Memory B cell (primary cell): ENCODE measurements around the gene FRYL.

Experiments used
- ATAC-seq: fragments of 150-1000 bp; cut with Tn5 transposase; 2 replicates; pipeline ENCODE4 v1.10.0; 2021; ENCODE audit warnings: low read depth, mild to moderate bottlenecking, moderate library complexity
- DNase-seq, 2 donors: peaks; one replicate each; pipeline ENCODE4 v3.0.0; 2022; ENCODE audit warnings: low spot score in 2 of 2
- H3K27ac Mint-ChIP-seq: one replicate; pipeline ENCODE4 v1.8.0; 2022; ENCODE audit warnings: mild to moderate bottlenecking, moderate library complexity, mixed read lengths
- H3K27me3 Mint-ChIP-seq: one replicate; pipeline ENCODE4 v1.8.0; 2022; ENCODE audit warnings: mixed read lengths
- H3K36me3 Mint-ChIP-seq: one replicate; pipeline ENCODE4 v1.8.0; 2022; ENCODE audit warnings: mild to moderate bottlenecking, mixed read lengths
- H3K4me1 Mint-ChIP-seq: one replicate; pipeline ENCODE4 v1.8.0; 2022; ENCODE audit warnings: mixed read lengths
- H3K4me3 Mint-ChIP-seq: one replicate; pipeline ENCODE4 v1.8.0; 2022; ENCODE audit warnings: mild to moderate bottlenecking, moderate library complexity, mixed read lengths
- H3K9me3 Mint-ChIP-seq: one replicate; pipeline ENCODE4 v1.8.0; 2022; ENCODE audit warnings: mixed read lengths

Gene FRYL

DNA sequence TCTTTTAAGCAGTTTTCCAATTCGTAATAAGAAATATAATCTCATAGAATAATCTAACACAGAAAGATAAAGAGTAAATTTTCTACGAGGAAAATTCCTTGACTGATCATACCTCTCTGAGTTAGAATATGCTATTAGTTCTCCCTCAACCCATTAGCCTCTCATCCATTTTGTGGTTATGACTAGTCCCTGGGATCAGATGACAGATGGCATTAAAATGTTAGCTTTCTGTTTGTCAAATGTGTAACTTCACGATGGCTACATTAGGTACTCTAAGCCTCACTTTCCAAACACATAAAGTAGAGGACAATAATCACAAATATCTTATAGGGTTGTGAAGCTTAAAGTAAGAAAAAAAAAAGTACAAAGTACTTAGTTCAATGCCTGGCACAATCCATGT lies 177.9 kb downstream of the FRYL start:
- Mint-ChIP-seq H3K9me3 (no peaks in the 10 kb centered on the region), H3K4me1 (no peaks in the 10 kb centered on the region), H3K27ac (no peak overlapping the region), H3K4me3 (no peak overlapping the region), H3K27me3 (no peaks in the 10 kb centered on the region), H3K36me3 (peaks cover 4% of the 10 kb centered on the region)
- no peak for ATAC-seq
- DNase-seq: no peak

DNA sequence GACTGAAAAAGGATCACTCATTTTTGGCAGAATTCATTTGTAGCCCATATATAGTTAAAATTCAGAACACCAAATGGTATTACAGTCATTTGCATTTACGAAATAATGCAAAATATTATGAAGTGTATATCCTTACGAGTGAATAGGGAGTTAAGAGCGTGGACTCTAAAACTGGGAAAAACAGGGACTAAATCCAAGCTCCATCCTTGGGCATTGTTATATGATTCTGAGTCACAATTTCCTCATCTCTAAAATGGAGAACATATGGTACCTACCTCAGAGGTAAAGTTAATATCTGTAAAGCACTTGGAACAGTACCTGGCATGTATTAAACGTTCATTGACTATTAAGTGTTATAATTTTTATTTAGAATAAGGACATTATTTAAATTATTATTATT lies 183.7 kb downstream of the FRYL start:
- peaks cover 12% of the 10 kb centered on the region for H3K36me3 Mint-ChIP-seq
- no peaks in the 10 kb centered on the region for H3K27me3 Mint-ChIP-seq
- ATAC-seq (no peak), DNase-seq (no peak)
- no peak overlapping the region for H3K27ac Mint-ChIP-seq
- no peaks in the 10 kb centered on the region for H3K9me3 Mint-ChIP-seq
- H3K4me3 Mint-ChIP-seq: no peak overlapping the region
- H3K4me1 Mint-ChIP-seq: peaks cover 3% of the 10 kb centered on the region

DNA sequence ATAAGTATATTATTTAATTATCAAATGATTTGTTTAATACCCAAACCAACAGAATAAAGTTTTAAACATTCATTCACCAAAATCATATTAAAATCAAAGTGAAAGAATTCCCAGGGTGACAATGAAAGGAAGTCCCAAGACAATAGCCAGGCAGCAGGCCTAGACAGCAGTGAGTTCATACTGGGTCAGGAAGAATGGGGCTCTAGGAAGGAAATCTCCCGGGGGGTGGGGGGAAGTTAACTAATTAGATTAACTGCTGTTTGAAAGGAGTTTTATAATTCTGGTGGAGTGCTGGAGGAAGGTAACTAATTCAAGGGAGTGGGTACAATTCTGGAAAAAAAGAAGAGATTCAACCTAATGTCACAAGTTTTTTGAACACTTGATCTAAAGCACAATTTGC lies 185.9 kb downstream of the FRYL start:
- Mint-ChIP-seq H3K27me3 (no peaks in the 10 kb centered on the region), H3K4me3 (no peak overlapping the region), H3K4me1 (peaks cover 9% of the 10 kb centered on the region), H3K9me3 (no peaks in the 10 kb centered on the region), H3K36me3 (peaks cover 22% of the 10 kb centered on the region), H3K27ac (no peak overlapping the region)
- DNase-seq (no peak), ATAC-seq (no peak)

DNA sequence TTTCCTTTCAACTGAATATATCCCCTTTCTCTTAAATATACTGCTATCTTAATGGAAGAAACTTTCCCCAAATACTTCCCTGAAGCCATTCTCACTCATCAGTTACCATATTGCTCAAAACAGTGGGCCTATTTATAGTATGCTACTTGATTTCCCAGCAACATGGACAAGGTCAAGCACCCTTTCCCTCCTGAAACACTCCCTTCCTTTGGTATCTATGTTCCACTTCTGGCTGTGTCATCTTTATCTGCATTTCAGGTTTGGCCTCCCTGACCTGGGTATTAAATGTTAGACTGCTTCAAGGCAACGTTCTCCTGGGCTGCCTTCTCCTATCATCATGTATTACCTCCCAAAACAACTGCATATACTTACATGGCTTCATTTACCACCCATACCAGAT lies 188.7 kb downstream of the FRYL start:
- ATAC-seq (no peak), DNase-seq (no peak)
- Mint-ChIP-seq H3K9me3 (no peaks in the 10 kb centered on the region), H3K4me3 (no peak overlapping the region), H3K27ac (peak overlapping the region; percentile 2), H3K4me1 (peaks cover 14% of the 10 kb centered on the region), H3K27me3 (no peaks in the 10 kb centered on the region), H3K36me3 (peaks cover 27% of the 10 kb centered on the region)

DNA sequence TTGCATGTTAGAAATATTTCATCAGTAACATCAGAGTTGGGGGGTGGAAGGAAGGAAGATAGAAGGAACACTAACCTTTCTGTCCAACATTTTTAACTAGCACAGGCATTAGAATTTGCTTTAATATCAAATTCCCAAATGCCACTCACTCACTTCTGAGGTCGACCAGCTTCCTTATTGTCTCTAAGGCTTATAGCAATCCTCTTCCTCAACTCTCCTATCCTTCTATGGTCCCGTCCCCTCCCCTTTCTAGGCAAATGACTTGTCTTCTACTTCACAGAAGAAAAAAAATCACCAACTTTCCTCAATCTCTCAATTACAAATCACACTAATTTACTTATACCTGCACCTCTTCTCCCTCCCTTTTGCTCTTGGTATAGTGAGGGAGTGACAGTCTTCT lies 189.2 kb downstream of the FRYL start:
- peak overlapping the region; percentile 2 for H3K27ac Mint-ChIP-seq
- H3K27me3 Mint-ChIP-seq: no peaks in the 10 kb centered on the region
- peaks cover 31% of the 10 kb centered on the region for H3K36me3 Mint-ChIP-seq
- no peaks in the 10 kb centered on the region for H3K9me3 Mint-ChIP-seq
- DNase-seq (no peak), ATAC-seq (no peak)
- H3K4me3 Mint-ChIP-seq: no peak overlapping the region
- H3K4me1 Mint-ChIP-seq: peaks cover 14% of the 10 kb centered on the region

DNA sequence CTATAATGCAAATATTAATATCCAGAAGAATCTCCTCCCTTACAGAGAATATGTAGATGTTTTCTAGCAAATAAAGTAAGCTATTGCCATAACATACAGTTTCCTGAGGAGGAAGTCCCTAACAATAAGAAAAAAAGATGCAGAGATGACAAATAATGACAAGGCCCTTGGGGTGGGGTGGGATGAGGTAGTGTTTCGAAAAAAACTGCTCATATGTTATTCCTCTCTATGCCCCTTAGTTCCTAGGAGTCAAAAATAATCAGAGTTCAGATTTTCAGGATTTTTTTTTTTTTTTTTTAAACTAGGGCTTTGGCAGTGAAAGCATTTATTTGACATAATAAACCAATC lies 191.0 kb downstream of the FRYL start:
- peaks cover 14% of the 10 kb centered on the region for H3K4me1 Mint-ChIP-seq
- H3K4me3 Mint-ChIP-seq: no peak overlapping the region
- peak overlapping the region; percentile 65 for H3K27ac Mint-ChIP-seq
- DNase-seq (no peak), ATAC-seq (no peak)
- peaks cover 31% of the 10 kb centered on the region for H3K36me3 Mint-ChIP-seq
- no peaks in the 10 kb centered on the region for H3K27me3 Mint-ChIP-seq
- H3K9me3 Mint-ChIP-seq: no peaks in the 10 kb centered on the region

DNA sequence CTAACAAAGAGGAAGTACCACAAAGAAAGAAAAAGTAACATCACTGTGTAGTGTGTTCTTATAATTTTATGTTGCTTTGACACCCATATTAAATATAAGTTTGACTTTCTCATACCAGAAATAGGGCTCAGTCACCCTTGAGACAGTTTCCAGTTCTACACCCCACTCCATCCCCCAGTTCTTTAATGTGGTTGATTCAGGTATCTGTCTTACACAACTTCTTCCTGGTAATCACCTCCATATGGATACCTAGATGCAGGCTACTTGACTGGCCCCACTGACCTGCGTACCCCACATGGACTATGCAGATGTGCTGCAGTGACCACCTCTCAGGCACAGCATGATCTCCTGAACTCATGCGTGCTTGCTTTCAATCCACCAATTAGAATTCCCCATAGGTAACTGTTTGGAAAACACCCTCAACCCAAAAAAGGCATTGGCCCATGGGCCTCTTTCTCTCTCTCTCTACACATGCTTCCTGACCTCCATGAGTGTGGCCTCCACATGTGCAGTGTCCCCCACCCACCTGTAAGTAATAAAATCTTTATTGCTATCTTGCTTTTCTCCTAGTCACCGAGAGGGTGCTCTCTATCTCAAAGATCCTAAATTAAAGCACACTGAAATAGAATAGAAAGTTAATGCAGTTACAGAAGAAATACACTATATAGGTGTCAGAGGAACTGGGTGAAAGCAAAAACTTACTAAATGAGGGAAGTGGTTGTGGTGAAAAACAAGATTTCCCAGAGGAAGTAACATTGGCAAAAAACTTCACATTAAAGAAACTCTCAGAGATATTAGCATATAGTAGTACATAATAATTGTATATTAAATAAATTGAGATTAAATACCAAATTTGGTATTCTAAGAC lies 191.6 kb downstream of the FRYL start:
- DNase-seq (no peak), ATAC-seq (no peak)
- no peaks in the 10 kb centered on the region for H3K27me3 Mint-ChIP-seq
- H3K4me1 Mint-ChIP-seq: peaks cover 14% of the 10 kb centered on the region
- H3K27ac Mint-ChIP-seq: peak overlapping the region; percentile 65
- no peaks in the 10 kb centered on the region for H3K9me3 Mint-ChIP-seq
- H3K36me3 Mint-ChIP-seq: peaks cover 32% of the 10 kb centered on the region
- no peak overlapping the region for H3K4me3 Mint-ChIP-seq

DNA sequence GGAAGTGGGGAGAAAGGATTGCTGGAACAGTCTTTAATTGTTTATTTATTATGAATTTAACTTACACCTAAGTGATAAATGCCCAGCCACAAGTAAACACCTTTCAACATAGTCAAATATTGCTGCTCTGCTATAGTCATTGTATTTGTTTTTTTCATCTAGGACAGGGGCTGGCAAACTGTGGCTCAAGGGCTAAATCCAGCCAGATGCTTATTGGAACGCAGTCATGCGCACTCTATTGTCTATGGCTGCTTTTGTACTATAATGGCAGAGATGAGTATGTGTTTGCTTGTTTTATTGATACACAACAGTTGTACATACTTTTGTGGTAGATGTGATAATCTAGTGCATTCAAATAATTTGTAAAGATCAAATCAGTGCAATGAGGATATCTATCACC lies 194.7 kb downstream of the FRYL start:
- H3K36me3 Mint-ChIP-seq: peaks cover 34% of the 10 kb centered on the region

DNA sequence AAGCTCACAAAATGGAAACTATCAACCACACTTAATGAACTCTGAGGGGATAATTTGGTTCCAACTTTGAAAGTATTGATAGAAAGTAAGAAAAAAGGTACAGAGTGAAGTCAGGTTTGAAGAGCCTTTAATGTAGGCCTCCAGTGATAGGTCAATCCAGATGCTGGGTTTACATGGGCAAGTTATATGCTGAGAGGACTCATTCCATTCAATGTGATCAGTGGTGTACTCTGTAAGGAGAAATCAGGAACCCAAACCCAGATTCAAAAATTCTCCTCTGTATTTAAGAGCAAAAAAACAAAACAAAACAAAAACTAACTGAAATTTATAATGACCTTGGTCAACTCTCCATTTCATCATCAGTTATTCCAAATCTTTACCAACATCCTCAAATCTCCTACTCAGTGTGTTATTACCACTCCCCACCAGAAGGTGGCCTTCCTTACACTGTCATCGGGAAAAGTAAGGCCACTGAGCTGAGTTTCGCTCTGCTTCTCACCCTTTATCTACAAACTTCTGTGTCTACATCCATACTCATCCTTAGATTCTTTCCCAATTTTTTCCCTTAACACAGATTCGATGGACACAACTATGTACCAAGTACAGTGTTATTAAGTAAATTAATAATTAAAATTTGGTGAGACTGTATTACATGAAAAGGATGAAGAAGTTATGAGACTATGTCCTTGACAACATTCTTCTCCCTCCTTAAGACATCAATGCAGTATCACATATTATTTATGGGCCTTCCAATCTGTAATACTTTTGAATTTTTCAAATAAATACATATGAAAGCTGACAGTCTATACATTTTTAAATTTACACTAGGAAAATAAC lies 201.7 kb downstream of the FRYL start:
- H3K9me3 Mint-ChIP-seq: no peaks in the 10 kb centered on the region
- peak overlapping the region; percentile 37 for H3K27ac Mint-ChIP-seq
- H3K4me1 Mint-ChIP-seq: no peaks in the 10 kb centered on the region
- ATAC-seq: peak; percentile 73
- no peaks in the 10 kb centered on the region for H3K27me3 Mint-ChIP-seq
- H3K36me3 Mint-ChIP-seq: peaks cover 13% of the 10 kb centered on the region
- H3K4me3 Mint-ChIP-seq: no peak overlapping the region
- peak; percentile 20 to 44 for DNase-seq

More for the DNA sequence above, 194.7 kb downstream of the FRYL start:
- Mint-ChIP-seq H3K27me3 (no peaks in the 10 kb centered on the region), H3K4me1 (peaks cover 7% of the 10 kb centered on the region), H3K9me3 (no peaks in the 10 kb centered on the region), H3K4me3 (no peak overlapping the region), H3K27ac (peak overlapping the region; percentile 48)
- DNase-seq (no peak), ATAC-seq (no peak)

DNA sequence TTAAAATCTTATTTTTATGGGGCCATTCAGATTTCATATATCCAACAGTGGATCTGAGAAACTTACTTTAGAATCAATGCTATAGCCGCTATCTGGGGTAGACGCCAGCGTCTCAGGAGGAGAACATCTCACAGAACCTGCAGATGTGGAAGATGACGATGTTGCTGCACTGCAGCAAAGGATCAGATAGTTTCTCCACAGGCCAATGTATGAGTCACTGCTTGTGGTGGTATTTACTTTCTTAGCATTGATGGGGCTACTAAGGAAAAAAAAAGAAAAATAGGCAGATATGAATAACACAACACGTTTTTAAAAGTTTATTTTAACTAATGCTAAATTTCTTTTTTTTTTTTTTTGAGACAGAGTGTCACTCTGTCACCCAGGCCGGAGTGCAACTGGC lies 204.1 kb downstream of the FRYL start:
- Mint-ChIP-seq H3K27ac (no peak overlapping the region), H3K4me3 (no peak overlapping the region), H3K36me3 (peaks cover 15% of the 10 kb centered on the region), H3K4me1 (no peaks in the 10 kb centered on the region), H3K9me3 (no peaks in the 10 kb centered on the region), H3K27me3 (no peaks in the 10 kb centered on the region)
- DNase-seq: no peak
- no peak for ATAC-seq

DNA sequence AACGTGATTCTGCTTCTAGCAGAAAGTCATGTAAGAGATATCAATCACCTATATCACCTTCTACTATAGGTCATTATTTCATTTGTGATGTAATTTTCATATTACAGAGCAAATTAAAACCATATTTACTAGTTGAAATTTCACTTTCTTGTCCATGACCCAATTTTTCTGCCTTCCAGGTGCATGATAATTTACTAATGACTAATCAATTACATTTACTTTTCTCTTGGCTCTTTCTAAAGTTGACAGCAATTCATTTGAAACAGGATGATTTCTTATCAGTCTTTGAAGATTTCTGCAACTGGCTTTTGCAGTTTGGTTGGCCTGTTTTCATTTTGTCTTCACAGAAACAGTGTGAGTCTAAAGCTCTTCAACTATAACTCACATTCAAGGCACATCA lies 208.6 kb downstream of the FRYL start:
- H3K36me3 Mint-ChIP-seq: peaks cover 21% of the 10 kb centered on the region
- DNase-seq (no peak), ATAC-seq (no peak)
- H3K9me3 Mint-ChIP-seq: no peaks in the 10 kb centered on the region
- no peaks in the 10 kb centered on the region for H3K27me3 Mint-ChIP-seq
- H3K4me1 Mint-ChIP-seq: no peaks in the 10 kb centered on the region
- H3K27ac Mint-ChIP-seq: no peak overlapping the region
- no peak overlapping the region for H3K4me3 Mint-ChIP-seq

DNA sequence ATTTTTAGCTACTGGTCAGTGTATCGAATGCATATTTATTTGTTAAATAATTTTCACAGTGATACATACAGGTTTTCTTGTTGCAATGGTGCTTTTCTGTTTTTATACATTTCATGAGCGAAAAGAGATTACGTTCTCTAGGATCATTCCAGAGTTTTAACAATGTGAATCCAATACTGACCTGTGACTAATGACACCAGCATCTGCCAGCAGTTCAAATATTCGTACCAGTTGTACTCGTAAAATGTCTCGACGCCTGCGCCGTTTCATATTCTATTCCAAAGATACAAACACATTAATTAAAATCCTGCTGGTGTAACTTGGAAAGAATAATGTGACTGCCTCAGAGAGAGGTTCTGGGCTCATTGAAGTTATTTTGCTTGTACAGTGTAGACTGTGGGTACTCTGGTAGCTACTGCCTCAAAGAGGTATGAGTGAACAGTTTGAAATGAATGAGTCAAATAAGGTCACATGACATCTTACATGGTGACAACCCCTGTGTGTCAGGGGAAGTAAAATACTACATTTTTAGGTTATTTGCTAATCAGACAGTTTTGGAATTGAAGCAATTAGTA lies 209.3 kb downstream of the FRYL start:
- DNase-seq: no peak
- H3K36me3 Mint-ChIP-seq: peaks cover 21% of the 10 kb centered on the region
- peaks cover 5% of the 10 kb centered on the region for H3K4me1 Mint-ChIP-seq
- H3K9me3 Mint-ChIP-seq: no peaks in the 10 kb centered on the region
- ATAC-seq: no peak
- no peaks in the 10 kb centered on the region for H3K27me3 Mint-ChIP-seq
- no peak overlapping the region for H3K4me3 Mint-ChIP-seq
- H3K27ac Mint-ChIP-seq: no peak overlapping the region

DNA sequence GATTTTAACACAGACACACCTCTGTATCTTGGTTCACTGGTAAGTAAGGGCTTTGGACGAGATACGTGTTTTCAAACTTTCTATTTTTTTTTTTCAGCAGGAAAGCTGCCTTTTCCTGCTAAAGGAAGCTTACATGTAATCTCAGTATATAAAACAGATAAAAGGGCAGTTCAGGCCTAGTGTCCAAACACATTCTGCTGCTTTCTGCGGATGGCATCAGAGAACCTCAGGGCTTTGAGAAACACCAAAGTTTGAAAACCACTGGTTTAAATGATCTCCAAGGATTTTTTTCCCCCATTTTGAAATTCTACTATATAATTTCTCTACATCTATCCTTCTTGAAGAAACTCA lies 214.1 kb downstream of the FRYL start:
- peak overlapping the region; percentile 69 for H3K27ac Mint-ChIP-seq
- DNase-seq (no peak), ATAC-seq (no peak)
- H3K4me1 Mint-ChIP-seq: peaks cover 5% of the 10 kb centered on the region
- no peaks in the 10 kb centered on the region for H3K27me3 Mint-ChIP-seq
- peak overlapping the region; percentile 65 for H3K4me3 Mint-ChIP-seq
- no peaks in the 10 kb centered on the region for H3K9me3 Mint-ChIP-seq
- peaks cover 9% of the 10 kb centered on the region for H3K36me3 Mint-ChIP-seq

DNA sequence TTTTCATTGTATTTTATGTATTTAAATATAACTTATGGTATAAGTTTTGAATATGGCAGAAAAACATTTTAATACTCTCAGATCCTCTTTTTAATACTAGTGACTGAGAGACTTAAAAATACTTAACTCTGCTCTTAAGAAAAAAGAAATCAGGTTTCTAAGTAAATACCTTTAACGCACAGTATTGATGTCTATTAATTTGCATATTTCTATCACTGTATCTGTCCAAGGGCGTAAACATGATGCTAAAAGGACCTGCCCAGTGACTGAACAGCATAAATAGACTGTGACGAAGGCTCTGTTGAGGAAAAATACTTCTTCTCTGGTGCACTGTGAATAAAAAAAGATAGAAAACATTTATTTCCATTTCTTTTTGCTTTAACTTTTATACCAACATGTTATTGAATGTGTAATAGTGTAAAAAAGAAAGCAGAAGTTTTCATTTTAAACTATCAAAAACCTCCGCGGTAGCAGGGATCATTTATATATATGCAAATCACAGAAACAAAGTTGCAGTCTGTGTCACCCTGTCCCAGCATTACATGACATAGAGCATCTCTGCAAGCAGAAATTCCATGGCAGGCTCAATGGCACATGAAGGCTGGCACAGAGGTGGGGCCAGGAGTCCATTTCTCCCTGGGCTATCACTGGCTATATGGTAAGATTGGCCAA lies 214.6 kb downstream of the FRYL start:
- DNase-seq: no peak
- Mint-ChIP-seq H3K27me3 (no peaks in the 10 kb centered on the region), H3K4me3 (peak overlapping the region; percentile 65), H3K4me1 (peaks cover 5% of the 10 kb centered on the region), H3K9me3 (no peaks in the 10 kb centered on the region), H3K36me3 (peaks cover 10% of the 10 kb centered on the region), H3K27ac (peak overlapping the region; percentile 69)
- peak; percentile 83 for ATAC-seq
